Measurements from ENCODE around the gene NEK4. TPM values are rescaled to one million over a fixed set of nuclear protein-coding genes. Genes with fewer than 3 reads are reported as not detected.
A peak's percentile ranks its signal among the peaks of the same experiment; 100 is the strongest.

The NEK4 gene
- total and polyA plus RNA-seq, 10 of the 15 experiments (the other 5 are each of a cell fraction or from before 2014, with no cell fraction given) = 7.0 to 29.1 (median 16.4) TPM

DNA sequence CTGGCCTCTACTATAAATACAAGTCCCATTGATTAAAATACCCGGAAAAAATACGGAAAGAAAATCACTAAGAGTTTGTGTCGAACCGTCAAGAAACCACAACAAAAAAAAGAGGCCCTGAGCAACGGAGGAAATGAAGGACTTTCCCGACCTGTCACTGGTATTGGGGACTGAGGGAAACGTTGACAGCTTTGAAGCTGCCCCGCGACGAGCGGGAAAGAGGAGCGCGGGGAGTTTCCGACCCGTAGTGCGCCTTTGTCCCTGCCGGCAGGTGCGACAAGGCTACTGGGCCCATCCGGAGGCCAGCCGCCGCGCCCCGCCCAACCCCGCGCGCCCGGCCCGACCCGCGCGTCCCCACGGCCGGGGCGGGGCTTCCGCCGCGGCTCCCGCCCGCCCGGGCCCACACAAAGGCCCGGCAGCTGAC lies 85.4 kb downstream of the NEK4 start (continued):
- no peak for TF ChIP-seq KDM1A (IDR thresholded peaks at IDR 0.05; ENCODE audit: borderline replicate concordance)
- no peak for TF ChIP-seq NFYB (IDR thresholded peaks at IDR 0.05; ENCODE audit: insufficient read depth, low read depth, low read length)
- TF ChIP-seq EGR1 (IDR thresholded peaks at IDR 0.05; ENCODE audit: borderline replicate concordance in 1 of 2, low read depth in 2 of 2, low read length in 2 of 2) = peak in 1 of 2 experiments; percentile 7; a peak in 1 of 3 replicates
- TF ChIP-seq, protein P1, sequence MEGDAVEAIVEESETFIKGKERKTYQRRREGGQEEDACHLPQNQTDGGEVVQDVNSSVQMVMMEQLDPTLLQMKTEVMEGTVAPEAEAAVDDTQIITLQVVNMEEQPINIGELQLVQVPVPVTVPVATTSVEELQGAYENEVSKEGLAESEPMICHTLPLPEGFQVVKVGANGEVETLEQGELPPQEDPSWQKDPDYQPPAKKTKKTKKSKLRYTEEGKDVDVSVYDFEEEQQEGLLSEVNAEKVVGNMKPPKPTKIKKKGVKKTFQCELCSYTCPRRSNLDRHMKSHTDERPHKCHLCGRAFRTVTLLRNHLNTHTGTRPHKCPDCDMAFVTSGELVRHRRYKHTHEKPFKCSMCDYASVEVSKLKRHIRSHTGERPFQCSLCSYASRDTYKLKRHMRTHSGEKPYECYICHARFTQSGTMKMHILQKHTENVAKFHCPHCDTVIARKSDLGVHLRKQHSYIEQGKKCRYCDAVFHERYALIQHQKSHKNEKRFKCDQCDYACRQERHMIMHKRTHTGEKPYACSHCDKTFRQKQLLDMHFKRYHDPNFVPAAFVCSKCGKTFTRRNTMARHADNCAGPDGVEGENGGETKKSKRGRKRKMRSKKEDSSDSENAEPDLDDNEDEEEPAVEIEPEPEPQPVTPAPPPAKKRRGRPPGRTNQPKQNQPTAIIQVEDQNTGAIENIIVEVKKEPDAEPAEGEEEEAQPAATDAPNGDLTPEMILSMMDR (IDR thresholded peaks at IDR 0.05 in 2 of 3, conservative IDR thresholded peaks at IDR 0.05 in 1 of 3; ENCODE audit: control insufficient read depth in 2 of 3, extremely low read depth in 1 of 3, insufficient read depth in 1 of 3, low read depth in 3 of 3, low read length in 3 of 3) = no peak
- TF ChIP-seq, protein P2, sequence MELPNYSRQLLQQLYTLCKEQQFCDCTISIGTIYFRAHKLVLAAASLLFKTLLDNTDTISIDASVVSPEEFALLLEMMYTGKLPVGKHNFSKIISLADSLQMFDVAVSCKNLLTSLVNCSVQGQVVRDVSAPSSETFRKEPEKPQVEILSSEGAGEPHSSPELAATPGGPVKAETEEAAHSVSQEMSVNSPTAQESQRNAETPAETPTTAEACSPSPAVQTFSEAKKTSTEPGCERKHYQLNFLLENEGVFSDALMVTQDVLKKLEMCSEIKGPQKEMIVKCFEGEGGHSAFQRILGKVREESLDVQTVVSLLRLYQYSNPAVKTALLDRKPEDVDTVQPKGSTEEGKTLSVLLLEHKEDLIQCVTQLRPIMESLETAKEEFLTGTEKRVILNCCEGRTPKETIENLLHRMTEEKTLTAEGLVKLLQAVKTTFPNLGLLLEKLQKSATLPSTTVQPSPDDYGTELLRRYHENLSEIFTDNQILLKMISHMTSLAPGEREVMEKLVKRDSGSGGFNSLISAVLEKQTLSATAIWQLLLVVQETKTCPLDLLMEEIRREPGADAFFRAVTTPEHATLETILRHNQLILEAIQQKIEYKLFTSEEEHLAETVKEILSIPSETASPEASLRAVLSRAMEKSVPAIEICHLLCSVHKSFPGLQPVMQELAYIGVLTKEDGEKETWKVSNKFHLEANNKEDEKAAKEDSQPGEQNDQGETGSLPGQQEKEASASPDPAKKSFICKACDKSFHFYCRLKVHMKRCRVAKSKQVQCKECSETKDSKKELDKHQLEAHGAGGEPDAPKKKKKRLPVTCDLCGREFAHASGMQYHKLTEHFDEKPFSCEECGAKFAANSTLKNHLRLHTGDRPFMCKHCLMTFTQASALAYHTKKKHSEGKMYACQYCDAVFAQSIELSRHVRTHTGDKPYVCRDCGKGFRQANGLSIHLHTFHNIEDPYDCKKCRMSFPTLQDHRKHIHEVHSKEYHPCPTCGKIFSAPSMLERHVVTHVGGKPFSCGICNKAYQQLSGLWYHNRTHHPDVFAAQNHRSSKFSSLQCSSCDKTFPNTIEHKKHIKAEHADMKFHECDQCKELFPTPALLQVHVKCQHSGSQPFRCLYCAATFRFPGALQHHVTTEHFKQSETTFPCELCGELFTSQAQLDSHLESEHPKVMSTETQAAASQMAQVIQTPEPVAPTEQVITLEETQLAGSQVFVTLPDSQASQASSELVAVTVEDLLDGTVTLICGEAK (IDR thresholded peaks at IDR 0.05; ENCODE audit: borderline replicate concordance) = peak; percentile 47; the same call in 1 of the 2 replicates
- TF ChIP-seq ZZZ3 (IDR thresholded peaks at IDR 0.05; ENCODE audit: control insufficient read depth, insufficient read length, low read depth) = no peak
- TF ChIP-seq RFX5 (IDR thresholded peaks at IDR 0.05; ENCODE audit: low read depth, low read length) = no peak
- TF ChIP-seq KLF5 (IDR thresholded peaks at IDR 0.05; ENCODE audit: partially characterized antibody) = no peak
- TF ChIP-seq ESRRA (IDR thresholded peaks at IDR 0.05; ENCODE audit: low read length) = no peak
- TF ChIP-seq, protein P3, sequence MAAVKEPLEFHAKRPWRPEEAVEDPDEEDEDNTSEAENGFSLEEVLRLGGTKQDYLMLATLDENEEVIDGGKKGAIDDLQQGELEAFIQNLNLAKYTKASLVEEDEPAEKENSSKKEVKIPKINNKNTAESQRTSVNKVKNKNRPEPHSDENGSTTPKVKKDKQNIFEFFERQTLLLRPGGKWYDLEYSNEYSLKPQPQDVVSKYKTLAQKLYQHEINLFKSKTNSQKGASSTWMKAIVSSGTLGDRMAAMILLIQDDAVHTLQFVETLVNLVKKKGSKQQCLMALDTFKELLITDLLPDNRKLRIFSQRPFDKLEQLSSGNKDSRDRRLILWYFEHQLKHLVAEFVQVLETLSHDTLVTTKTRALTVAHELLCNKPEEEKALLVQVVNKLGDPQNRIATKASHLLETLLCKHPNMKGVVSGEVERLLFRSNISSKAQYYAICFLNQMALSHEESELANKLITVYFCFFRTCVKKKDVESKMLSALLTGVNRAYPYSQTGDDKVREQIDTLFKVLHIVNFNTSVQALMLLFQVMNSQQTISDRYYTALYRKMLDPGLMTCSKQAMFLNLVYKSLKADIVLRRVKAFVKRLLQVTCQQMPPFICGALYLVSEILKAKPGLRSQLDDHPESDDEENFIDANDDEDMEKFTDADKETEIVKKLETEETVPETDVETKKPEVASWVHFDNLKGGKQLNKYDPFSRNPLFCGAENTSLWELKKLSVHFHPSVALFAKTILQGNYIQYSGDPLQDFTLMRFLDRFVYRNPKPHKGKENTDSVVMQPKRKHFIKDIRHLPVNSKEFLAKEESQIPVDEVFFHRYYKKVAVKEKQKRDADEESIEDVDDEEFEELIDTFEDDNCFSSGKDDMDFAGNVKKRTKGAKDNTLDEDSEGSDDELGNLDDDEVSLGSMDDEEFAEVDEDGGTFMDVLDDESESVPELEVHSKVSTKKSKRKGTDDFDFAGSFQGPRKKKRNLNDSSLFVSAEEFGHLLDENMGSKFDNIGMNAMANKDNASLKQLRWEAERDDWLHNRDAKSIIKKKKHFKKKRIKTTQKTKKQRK (IDR thresholded peaks at IDR 0.05; ENCODE audit: low read depth, low read length) = no peak
- TF ChIP-seq ETV6 (conservative IDR thresholded peaks at IDR 0.05 in 1 of 2, IDR thresholded peaks at IDR 0.05 in 1 of 2; ENCODE audit: borderline replicate concordance in 1 of 2, low read depth in 1 of 2) = peak in 1 of 2 experiments; percentile 9; a peak in 1 of 4 replicates
- TF ChIP-seq NFIC (IDR thresholded peaks at IDR 0.05; ENCODE audit: low read depth, low read length) = no peak; the same call in 1 of the 2 replicates
- TF ChIP-seq, protein P4, sequence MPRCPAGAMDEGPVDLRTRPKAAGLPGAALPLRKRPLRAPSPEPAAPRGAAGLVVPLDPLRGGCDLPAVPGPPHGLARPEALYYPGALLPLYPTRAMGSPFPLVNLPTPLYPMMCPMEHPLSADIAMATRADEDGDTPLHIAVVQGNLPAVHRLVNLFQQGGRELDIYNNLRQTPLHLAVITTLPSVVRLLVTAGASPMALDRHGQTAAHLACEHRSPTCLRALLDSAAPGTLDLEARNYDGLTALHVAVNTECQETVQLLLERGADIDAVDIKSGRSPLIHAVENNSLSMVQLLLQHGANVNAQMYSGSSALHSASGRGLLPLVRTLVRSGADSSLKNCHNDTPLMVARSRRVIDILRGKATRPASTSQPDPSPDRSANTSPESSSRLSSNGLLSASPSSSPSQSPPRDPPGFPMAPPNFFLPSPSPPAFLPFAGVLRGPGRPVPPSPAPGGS (IDR thresholded peaks at IDR 0.05; ENCODE audit: borderline replicate concordance, insufficient read depth, low read depth, low read length, poor library complexity, severe bottlenecking) = no peak

All from GM12878 (cell line).